SKM-1 treated with dmso at 0.1 percent for 144 hours (cell line): ENCODE data around the gene F2R.
"Not testable (repeated sequence)": the region's sequence is repeated elsewhere in the genome, so short reads cannot be mapped to it uniquely, and the experiment has no call there.

ENCODE experiments used
- DNase-seq: peaks from one replicate; lab custom pipeline; 2025; ENCODE audit not compliant: unreplicated experiment; lab: John Stamatoyannopoulos, UW

F2R gene

DNA sequence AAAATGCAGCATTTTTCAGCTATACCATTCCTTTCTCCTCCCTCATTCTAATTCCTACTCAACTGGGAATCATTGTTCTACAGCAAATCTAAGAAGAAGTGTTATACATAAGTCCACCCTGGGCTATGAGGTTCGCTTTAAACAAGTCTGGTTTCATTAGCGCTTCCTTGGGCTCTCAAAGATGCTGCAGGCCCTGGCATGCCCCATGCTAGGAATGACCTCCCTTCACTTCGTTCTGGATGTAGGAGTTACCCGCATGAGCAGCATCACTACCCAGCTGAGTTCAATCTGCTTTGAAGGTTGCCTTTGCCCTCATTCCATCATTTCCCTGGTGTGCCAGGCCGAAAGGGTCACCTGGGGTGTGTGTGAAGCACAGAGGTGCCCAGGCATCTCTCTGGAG, 35.4 kb downstream of the F2R start:
- no peak for DNase-seq

DNA sequence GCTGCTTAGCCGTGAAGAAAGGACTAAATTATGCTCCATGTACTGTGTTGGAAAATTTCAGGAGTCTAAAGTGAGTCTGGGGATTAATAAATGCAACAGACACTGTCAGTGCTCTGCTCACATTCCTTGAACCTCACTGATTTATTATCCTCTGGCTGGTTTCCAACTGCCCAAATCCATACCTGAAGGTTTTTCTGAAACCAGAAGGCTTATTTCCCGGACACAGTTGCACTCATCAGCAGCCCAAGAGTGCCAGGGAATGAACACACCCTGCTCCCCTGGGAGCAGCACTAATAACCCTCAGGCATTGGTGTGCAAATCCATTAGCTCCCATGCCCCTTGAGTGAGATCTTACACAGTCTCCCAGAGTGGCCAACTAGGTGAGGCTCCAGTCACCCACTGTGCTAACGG, 38.7 kb downstream of the F2R start:
- no peak for DNase-seq

- DNase-seq: no peak
Observed at GRCh38 chr5:76755779-76756637, 40.1 kb downstream of the F2R start.

DNA sequence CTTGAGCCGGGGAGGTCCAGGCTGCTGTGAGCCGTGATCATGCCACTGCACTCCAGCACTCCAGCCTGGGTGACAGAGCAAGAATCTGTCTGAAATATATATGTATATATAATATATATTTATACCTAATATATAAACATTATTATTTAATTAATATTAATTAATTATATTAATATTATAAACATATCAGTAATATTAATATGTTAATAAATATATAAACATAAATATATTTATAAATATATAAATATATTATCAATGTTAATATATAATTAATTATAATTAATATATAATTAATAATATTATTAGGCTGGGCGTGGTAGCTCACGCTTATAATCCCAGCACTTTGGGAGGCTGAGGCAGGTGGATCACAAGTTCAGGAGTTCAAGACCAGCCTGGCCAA, 41.1 kb downstream of the F2R start:
- DNase-seq: no peak

DNA sequence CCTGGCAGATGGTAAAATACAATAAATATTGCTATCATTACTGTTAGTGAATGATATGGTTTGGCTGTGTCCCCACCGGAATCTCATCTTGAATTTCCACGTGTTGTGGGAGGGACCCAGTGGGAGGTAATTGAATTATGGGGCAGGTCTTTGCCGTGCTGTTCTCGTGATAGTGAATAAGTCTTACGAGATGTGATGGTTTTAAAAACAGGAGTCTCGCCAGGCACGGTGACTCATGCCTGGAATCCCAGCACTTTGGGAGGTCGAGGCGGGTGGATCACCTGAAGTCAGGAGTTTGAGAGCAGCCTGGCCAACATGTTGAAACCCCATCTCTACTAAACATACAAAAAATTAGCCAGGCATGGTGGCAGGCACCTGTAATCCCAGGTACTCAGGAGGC, 45.2 kb downstream of the F2R start:
- DNase-seq: not testable (repeated sequence)

DNA sequence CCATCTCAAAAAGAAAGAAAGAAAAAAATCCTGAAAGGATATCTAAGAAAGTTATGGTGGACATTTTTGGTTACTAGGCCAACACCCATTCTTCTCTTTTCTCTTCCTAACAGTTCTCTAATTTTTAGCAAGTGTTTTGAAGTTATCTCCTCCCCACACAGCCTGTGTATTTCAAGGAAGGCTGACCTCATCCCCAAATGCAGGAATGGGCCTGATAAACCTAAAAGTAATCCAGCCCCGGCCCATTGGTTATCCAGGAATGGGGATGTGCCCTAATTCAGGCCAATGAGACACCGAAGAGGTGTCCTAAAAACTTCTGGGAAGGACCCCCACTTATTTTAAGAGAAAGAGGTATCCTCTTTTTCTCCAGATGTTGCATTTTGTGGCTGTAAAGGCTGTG, 46.6 kb downstream of the F2R start:
- no peak for DNase-seq

GRCh38 chr5:76763136-76763535, 47.2 kb downstream of the F2R start:
- no peak for DNase-seq

- DNase-seq: no peak
Observed at GRCh38 chr5:76764374-76764773, 48.4 kb downstream of the F2R start.

- DNase-seq: no peak
Observed at GRCh38 chr5:76765249-76765648, 49.3 kb downstream of the F2R start.

GRCh38 chr5:76766746-76767145, 50.8 kb downstream of the F2R start:
- no peak for DNase-seq

GRCh38 chr5:76771041-76771440, 55.1 kb downstream of the F2R start:
- DNase-seq: not testable (repeated sequence)

DNA sequence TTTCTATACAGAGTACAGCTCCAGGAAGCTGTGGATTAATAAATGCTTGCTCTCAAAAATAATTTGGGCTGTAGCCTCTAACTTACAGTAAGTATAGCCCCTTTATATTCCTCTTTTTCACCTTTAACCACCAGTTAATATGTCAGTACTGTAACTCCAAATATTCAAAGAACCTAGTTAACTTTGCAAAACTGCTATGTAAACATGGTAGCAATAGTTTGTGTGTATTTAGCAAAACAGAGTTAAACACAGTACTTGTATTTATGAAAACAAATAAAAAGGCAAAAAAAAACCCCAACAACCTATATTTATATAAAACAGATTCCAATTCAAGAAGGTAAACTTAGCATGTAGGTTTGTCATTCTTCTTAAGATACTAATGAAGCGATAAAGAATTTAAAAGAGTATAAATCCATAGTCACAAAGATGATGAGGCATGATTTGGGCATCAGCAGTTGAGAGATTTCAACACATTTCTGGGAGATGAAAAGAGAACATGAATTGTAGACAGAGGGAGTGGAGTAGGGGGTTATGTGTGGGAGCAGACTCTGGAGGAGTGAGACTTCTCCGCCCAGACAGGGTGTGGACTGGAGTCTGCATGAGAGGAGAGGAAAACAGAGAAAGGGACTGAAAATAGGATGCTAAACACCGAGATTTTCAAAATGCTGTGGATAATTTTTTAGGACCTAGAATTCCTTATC, 55.9 kb downstream of the F2R start:
- no peak for DNase-seq

DNA sequence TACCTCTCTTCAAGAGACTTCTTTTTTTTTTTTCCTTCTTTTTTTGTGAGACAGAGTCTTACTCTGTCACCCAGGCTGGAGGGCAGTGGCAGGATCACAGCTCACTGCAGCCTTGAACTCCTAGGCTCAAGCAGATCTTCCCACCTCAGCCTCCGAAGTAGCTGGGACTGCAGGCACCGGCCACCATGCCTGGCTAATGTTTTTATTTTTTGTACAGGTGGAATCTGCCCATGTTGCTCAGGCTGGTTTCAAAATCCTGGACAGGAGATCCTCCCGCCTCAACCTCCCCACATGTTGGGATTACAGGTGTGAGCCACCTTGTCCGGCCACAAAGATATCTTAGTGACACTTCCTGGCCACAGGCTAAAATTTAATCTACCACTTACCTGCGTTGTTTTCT, 60.0 kb downstream of the F2R start:
- no peak for DNase-seq

DNA sequence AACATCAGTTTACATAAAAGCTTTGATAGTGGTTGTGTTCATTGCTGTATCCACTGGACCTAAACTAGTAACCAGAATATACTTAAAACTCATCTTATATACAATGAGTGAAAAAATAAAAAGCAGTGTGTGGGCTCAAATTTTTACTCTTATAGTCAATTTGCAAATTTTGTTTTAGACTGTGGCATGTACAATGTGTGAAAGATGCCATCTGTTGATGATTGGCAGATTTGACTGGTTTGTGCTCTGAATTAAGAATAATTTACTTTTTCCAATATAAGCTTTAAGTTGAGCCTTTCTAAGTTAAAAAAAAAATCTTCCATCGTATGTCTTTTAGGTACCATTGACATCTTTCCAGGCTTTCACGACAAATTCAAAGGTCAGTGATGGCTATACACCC, 60.5 kb downstream of the F2R start:
- no peak for DNase-seq

DNA sequence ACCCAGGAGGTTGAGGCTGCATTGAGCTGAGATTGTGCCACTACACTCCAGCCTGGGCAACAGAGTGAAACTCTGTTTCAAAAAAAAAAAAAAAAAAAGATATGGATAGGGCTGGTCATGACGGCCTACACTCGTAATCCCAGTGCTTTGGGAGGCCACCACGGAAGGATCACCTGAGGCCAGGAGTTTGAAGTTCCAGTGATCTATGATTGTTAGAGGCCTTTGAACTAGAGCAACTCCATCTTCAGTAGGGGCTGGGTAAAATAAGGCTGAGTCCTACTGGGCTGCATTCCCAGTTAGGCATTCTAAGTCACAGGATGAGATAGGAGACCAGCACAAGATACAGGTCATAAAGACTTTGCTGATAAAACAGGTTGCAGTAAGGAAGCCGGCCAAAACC, 64.7 kb downstream of the F2R start:
- not testable (repeated sequence) for DNase-seq

GRCh38 chr5:76781775-76782174, 65.8 kb downstream of the F2R start:
- DNase-seq: no peak

- no peak for DNase-seq
Observed at GRCh38 chr5:76782444-76782843, 66.5 kb downstream of the F2R start.
